PC-9 (cell line): Measurements from ENCODE around the gene BUD13.
"Not testable (repeated sequence)": the region's sequence is repeated elsewhere in the genome, so short reads cannot be mapped to it uniquely, and the experiment has no call there.

ENCODE experiments used
- EZH2 ChIP-seq: fragments of 200-600 bp; sonication (generic); IDR thresholded peaks from 2 replicates; pipeline ENCODE4 v1.8.0; 2017; ENCODE audit warnings: antibody characterized with exemption, low read depth
- TF ChIP-seq, protein P1 (sequence below): fragments of 200-600 bp; sonication (generic); conservative IDR thresholded peaks from 2 replicates; pipeline ENCODE4 v1.6.1; 2017; ENCODE audit warnings: mixed run types, antibody characterized with exemption, mild to moderate bottlenecking, moderate library complexity

DNA sequence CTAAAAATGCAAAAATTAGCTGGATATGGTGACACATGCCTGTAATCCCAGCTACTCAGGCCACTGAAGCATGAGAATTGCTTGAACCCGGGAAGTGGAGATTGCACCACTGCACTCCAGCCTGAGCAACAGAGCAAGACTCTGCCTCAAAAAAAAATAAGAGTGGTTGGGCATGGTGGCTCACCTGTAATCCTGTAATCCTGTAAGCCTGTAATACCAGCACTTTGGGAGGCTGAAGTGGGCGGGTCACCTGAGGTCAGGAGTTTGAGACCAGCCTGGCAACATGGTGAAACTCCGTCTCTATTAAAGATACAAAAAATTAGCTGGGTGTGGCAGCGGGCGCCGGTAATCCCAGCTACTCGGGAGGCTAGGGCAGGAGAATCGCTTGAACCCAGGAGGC is 16.7 kb downstream of the BUD13 start:
- TF ChIP-seq, protein P1, sequence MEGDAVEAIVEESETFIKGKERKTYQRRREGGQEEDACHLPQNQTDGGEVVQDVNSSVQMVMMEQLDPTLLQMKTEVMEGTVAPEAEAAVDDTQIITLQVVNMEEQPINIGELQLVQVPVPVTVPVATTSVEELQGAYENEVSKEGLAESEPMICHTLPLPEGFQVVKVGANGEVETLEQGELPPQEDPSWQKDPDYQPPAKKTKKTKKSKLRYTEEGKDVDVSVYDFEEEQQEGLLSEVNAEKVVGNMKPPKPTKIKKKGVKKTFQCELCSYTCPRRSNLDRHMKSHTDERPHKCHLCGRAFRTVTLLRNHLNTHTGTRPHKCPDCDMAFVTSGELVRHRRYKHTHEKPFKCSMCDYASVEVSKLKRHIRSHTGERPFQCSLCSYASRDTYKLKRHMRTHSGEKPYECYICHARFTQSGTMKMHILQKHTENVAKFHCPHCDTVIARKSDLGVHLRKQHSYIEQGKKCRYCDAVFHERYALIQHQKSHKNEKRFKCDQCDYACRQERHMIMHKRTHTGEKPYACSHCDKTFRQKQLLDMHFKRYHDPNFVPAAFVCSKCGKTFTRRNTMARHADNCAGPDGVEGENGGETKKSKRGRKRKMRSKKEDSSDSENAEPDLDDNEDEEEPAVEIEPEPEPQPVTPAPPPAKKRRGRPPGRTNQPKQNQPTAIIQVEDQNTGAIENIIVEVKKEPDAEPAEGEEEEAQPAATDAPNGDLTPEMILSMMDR: not testable (repeated sequence)
- TF ChIP-seq EZH2: not testable (repeated sequence)
